ENCODE data around the gene AGBL2. TPM values are rescaled to one million over a fixed set of nuclear protein-coding genes. Genes with fewer than 3 reads are reported as not detected.
"Not testable (repeated sequence)": the region's sequence is repeated elsewhere in the genome, so short reads cannot be mapped to it uniquely, and the experiment has no call there.

Gene AGBL2
- total and polyA plus RNA-seq, 2 of the 8 experiments (the other 6 are each of a cell fraction or from before 2014, with no cell fraction given), result 2.1 to 6.5 TPM

DNA sequence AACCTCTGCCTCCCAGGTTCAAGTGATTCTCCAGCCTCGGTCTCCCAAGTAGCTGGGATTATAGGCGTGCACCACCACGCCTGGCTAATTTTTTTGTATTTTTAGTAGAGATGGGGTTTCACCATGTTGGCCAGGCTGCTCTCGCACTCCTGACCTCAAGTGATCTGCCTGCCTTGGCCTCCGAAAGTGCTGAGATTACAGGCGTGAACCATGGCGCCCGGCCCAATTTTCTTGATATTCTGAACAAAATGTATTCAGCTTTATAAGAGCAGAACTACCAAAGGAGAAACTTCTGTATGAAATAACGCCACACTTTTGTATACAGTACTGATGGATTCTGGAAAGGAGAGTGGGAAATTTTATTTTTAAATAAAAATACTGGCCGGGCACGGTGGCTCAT lies 44.1 kb upstream of the AGBL2 start:
- not testable (repeated sequence) for H3K27ac ChIP-seq (ENCODE audit: low read depth, low read length); H4K20me1 ChIP-seq (replicated peaks in 1 of 2; ENCODE audit: control insufficient read depth in 1 of 2, insufficient read depth in 2 of 2, low read length in 2 of 2); H2BK120ac ChIP-seq (replicated peaks; ENCODE audit: low read depth, low read length); FAIRE-seq; H4K91ac ChIP-seq (replicated peaks; ENCODE audit: insufficient read length, low read length); H3K9me3 ChIP-seq (ENCODE audit: insufficient read depth in 2 of 2, low read depth in 1 of 2, low read length in 1 of 2); H3K14ac ChIP-seq (ENCODE audit: insufficient read length); H2BK15ac ChIP-seq (ENCODE audit: low read length); H4K8ac ChIP-seq (ENCODE audit: extremely low read depth, insufficient read depth, low read length); DNase-seq (ENCODE audit: low read depth in 1 of 2, low spot score in 2 of 2); H3K4ac ChIP-seq (replicated peaks; ENCODE audit: insufficient read length, low read depth, low read length); H2AK5ac ChIP-seq (ENCODE audit: low read depth, low read length); H3K56ac ChIP-seq (replicated peaks; ENCODE audit: insufficient read length, low read depth, low read length); H3K4me1 ChIP-seq (replicated peaks in 1 of 4; ENCODE audit: control insufficient read depth in 3 of 4, insufficient read depth in 4 of 4, low read length in 3 of 4); H2BK12ac ChIP-seq (ENCODE audit: low read depth, low read length); H4K5ac ChIP-seq (ENCODE audit: insufficient read length, low read depth, low read length); H2BK20ac ChIP-seq (ENCODE audit: low read length); H3K4me3 ChIP-seq (ENCODE audit: extremely low read depth in 1 of 4, insufficient read depth in 2 of 4, low read depth in 3 of 4, low read length in 4 of 4); H3K18ac ChIP-seq (ENCODE audit: extremely low read depth, low read length); H3K23ac ChIP-seq (ENCODE audit: insufficient read length); H2BK5ac ChIP-seq (ENCODE audit: low read depth, low read length); H3K79me1 ChIP-seq (ENCODE audit: low read depth, low read length); H3K23me2 ChIP-seq (ENCODE audit: low read depth, low read length); H3K27me3 ChIP-seq (replicated peaks in 1 of 4; ENCODE audit: control insufficient read depth in 3 of 4, extremely low read depth in 1 of 4, insufficient read depth in 3 of 4, low read length in 3 of 4); H2AFZ ChIP-seq (ENCODE audit: low read length); H3K4me2 ChIP-seq (ENCODE audit: insufficient read depth in 1 of 2, low read depth in 2 of 2, low read length in 2 of 2); H3K9ac ChIP-seq (replicated peaks in 1 of 4; ENCODE audit: extremely low read depth in 1 of 4, low read depth in 3 of 4, low read length in 3 of 4)
- 87% methylated on average over 11 of the region's 11 CpGs; no CpG with 5 or more reads in 1 of the 2 experiments for WGBS, 2 experiments (ENCODE audit: extremely low coverage in 1 of 2, insufficient coverage in 1 of 2, insufficient read length in 1 of 2, insufficient replicate concordance in 2 of 2, low coverage in 1 of 2, low lambda C conversion rate in 2 of 2, missing lambda C conversion rate in 1 of 2)
- Histone ChIP-seq H3K36me3 (ENCODE audit: control insufficient read depth in 2 of 4, insufficient read depth in 4 of 4, low read length in 3 of 4) (peaks cover 12 to 77% (median 40%) of the 10 kb centered on the region in 4 experiments), H3K79me2 (ENCODE audit: control insufficient read depth in 1 of 2, insufficient read depth in 2 of 2, low read length in 2 of 2) (peaks cover 0 to 21% of the 10 kb centered on the region in 2 experiments; a peak in 2 of 4 replicates)
- ChIA-PET POLR2A (ENCODE audit: partially characterized antibody) (interaction anchor here (0.7 to 2.9 kb wide), 6 partner anchors 10 to 83 kb away, joined by 3 to 13 read pairs (median 3); no protein-coding TSS in a partner anchor), CTCF (ENCODE audit: partially characterized antibody) (interaction anchor here (1.4 kb wide), 1 partner anchor 12 kb away, joined by 6 read pairs; no protein-coding TSS in a partner anchor)

All from H1 (cell line).